DND-41 (cell line): ENCODE results near the gene TMIE.

Experiments used
- CTCF ChIP-seq: IDR thresholded peaks from 2 replicates; pipeline ENCODE4 v1.5.1; 2012; ENCODE audit warnings: borderline replicate concordance, low read length, moderate library complexity, mild to moderate bottlenecking; ENCODE audit not compliant: poor library complexity, severe bottlenecking; ENCODE audit errors: extremely low read depth
- EZH2 ChIP-seq: IDR thresholded peaks from 3 replicates; pipeline ENCODE4 v1.6.1; 2012; ENCODE audit warnings: borderline replicate concordance, low read depth, mild to moderate bottlenecking, moderate library complexity, low read length, inconsistent platforms; ENCODE audit not compliant: severe bottlenecking

- TF ChIP-seq EZH2 (no peak), CTCF (no peak)
These were observed 32.6 kb upstream of the TMIE start for GRCh38 chr3:46668591-46668990.
